GM12892 (cell line): ENCODE results near the gene RIPOR1.

Experiments
- DNase-seq: peaks from one replicate; pipeline ENCODE4 v3.0.0; 2011; ENCODE audit not compliant: insufficient read length
- FAIRE-seq: peaks from 2 replicates; lab custom pipeline; 2011; peaks lifted over from hg19 to GRCh38; lab: Jason Lieb, UNC
- POLR2A ChIP-seq: IDR thresholded peaks from 2 replicates; pipeline ENCODE4 v1.6.1; 2011; ENCODE audit warnings: low read depth, low read length, control low read depth
- POLR2AphosphoS5 ChIP-seq: IDR thresholded peaks from 2 replicates; pipeline ENCODE4 v1.6.1; 2011; ENCODE audit warnings: low read depth, low read length, control low read depth
- TAF1 ChIP-seq: IDR thresholded peaks from 2 replicates; pipeline ENCODE4 v1.6.1; 2011; ENCODE audit warnings: low read depth, mild to moderate bottlenecking, control low read depth, low read length, borderline replicate concordance

The RIPOR1 gene

GRCh38 chr16:67551972-67552371 lies 23.3 kb downstream of the RIPOR1 start:
- TF ChIP-seq POLR2A (no peak), TAF1 (no peak)
- FAIRE-seq (no peak), DNase-seq (no peak)

GRCh38 chr16:67552476-67552875 lies 23.8 kb downstream of the RIPOR1 start:
- DNase-seq, result no peak
- peak; percentile 66 for FAIRE-seq
- no peak for TF ChIP-seq POLR2AphosphoS5
- TF ChIP-seq TAF1, result no peak
- TF ChIP-seq POLR2A, result no peak

DNA sequence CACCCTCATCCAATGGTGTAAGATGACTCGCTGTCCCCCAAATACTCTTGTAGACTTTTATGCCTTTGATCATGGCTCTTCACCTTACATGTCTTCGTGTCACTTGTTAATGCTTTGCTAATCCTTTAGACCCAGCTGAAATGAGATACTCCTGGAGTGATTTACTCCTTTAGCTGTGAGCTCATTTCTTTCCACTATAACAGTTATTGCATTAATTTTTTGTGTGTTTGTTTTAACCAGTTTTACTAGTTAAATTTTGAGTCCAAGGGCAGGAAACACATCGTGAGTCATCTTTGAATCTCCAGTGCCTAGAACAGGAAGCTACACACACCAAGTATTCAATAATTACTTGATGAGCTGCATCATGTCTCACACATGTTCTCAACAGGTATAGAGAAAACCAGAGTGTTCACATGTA lies 27.2 kb downstream of the RIPOR1 start:
- DNase-seq (no peak), FAIRE-seq (no peak)
- no peak for TF ChIP-seq TAF1
- TF ChIP-seq POLR2AphosphoS5, result no peak
- TF ChIP-seq POLR2A, result no peak

DNA sequence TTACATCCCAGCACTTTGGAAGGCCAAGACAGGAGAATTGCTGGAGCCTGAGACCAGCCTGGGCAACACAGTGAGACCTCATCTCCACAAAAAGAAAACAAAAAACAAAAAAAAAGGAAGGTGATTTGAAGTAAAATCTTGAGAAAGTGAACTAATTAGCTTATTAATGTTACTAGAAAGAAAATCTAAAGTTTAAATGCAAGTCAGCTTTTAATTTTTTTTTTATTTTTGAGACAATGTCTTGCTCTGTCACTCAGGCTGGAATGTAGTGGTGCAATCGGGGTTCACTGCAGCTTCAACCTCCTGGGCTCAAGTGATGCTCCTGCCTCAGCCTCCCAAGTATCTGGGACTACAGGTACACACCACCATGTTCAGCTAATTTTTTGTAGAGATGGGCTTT lies 30.2 kb downstream of the RIPOR1 start:
- no peak for FAIRE-seq
- no peak for DNase-seq
- TF ChIP-seq TAF1 (no peak), POLR2AphosphoS5 (no peak), POLR2A (no peak)

DNA sequence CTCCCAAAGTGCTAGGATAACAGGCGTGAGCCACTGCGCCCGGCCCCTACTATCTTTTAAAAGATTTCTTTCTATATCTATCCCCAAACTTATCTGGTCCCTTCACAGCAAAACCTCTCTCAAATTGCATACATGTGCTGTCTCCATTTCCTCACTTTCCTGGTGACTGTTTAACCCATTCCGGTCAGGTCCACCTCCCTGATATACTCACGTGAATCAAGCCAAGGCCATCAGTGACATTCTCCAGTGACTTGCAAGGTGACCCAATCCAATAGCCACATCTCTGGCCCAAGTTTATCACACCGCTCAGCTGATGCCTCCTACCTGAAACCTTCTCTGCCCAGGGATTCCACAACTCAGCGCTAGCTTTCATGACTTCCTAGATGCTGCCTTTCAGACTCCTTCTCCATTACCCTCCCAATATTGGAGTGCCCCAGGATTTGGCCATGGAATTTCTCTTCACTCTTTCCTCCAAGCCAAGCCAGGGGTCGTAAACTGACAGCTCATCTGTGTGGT lies 32.3 kb downstream of the RIPOR1 start:
- TF ChIP-seq POLR2A (no peak), POLR2AphosphoS5 (no peak), TAF1 (no peak)
- DNase-seq (no peak), FAIRE-seq (no peak)

DNA sequence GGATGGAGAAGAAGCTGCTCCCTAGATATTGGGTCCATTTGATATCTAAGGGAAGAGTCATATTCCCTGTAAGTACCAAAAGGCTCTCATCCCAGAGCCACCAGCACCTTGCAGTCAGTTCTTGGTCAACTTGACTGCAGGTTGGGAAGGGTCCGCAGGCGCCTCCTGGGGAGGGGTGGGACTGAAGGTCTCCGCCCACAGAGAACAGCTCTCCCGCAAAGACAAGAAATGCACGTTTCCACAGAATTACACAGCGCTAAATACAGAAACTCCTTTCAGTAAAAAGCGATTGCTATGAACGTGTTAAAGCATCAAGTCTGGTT lies 32.8 kb downstream of the RIPOR1 start:
- FAIRE-seq (no peak), DNase-seq (no peak)
- TF ChIP-seq TAF1, result no peak
- no peak for TF ChIP-seq POLR2A
- no peak for TF ChIP-seq POLR2AphosphoS5

DNA sequence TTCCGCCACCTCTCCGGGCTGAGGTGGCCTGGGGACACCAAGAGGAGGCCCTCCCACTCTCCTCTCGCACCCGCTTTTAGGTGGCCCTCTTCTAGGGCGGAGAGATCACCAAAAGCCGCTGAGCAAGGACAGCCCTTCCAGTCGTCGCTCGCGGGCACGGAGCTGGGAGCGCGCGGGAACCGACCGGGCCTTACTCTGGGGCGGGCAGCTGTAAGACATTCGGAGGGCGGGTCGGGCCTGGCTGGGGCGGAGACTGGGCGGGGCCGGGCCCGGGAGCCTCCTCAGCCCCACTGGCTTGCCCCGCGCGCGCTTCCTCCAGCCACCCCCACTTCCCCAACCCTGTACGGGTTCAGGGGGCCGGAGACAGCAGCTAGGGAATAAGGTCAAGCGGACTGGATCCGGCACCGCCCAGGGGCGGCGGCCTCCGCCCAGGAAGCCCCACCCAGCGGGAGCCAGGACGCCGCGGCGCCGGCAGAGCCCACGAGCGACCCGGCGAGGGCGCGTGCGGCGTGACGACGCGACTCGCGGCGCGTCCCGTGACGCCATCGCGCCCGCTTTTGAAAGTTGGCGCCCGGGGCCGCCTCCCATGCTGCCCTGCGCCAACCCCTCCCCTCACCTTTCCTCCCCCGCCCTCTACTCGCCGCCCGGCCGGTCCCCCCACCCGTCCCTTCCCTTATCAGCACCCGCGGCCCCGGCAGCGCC lies 33.3 kb downstream of the RIPOR1 start:
- TF ChIP-seq POLR2AphosphoS5 (peak; percentile 77), TAF1 (peak; percentile 59; the same call in 1 of the 2 replicates), POLR2A (peak; percentile 90)
- peak; percentile 98 for FAIRE-seq
- peak; percentile 83 for DNase-seq

DNA sequence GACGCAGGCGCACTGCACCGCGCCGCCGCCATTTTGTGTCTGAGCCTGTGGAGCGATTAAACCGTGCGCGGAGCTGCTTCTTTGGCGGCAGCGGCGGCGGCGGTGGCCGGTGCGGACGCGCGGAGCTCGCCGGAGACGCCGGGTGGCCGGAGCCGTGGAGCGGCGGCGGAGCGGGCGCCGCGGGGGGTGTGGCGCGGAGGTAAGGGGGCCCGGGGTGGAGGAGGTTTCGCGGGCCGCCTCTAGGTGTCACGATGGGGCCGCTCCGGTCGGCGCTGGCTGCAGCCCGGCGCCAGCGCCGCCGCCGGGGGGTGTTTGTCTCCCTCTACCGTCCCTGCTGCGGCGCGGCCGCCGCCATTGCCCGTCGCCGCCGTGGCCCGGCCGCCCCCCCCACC lies 33.9 kb downstream of the RIPOR1 start, which contains the start of gene CTCF:
Gene CTCF (plus strand): TSS at position 1 of the 392 bp plus-strand sequence. CDS start 48,307 bp downstream, outside the sequence.
- FAIRE-seq (peak; percentile 36), DNase-seq (no peak)
- TF ChIP-seq POLR2AphosphoS5 (no peak), TAF1 (0 out of 2 replicates have a peak, but pooled peaks have one; percentile 27), POLR2A (no peak)

DNA sequence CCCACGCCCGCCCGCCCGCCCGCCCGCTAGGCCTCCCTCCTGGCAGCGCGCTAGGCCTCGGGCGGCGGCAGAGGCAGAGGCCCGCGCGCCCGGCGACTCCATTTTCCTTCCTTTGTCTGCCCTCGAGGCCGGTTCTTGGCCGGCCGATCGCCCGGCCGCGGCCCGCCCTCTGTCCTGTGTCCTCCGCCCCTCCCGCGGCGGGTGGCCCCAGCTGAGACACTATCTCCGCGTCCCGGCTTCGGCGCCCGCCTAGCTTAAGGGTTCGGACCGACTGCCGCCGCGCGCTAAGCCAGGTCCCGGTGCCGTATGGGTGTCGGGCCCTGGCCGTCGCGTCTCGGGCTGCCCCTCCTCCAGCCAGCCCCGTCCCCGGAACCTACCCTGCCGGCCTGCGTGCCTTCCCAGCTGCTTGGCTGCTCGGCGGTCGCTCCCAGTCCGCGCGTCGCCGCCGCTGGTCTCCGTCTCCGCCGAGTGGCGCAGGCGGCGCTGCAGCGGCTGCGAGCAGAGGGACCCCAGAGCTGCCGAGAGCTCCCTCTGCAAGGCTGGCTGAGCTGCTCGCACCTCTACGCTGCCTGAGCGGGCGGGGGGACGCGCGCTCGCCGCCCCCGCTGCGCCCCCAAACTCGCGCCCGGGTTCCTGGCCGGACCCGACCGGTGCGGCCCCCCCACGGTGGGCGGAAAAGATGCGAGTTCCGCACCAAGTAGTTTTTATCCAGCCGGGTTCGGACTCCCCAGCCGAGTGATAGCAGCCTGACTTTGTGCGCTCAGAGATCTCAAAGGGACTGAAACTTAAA lies 34.5 kb downstream of the RIPOR1 start:
- DNase-seq (no peak), FAIRE-seq (peak; percentile 14)
- peak; percentile 75; the same call in 1 of the 2 replicates for TF ChIP-seq POLR2A
- TF ChIP-seq POLR2AphosphoS5, result 0 out of 2 replicates have a peak, but pooled peaks have one; percentile 36
- TF ChIP-seq TAF1, result no peak; the same call in none of the 2 replicates

- TF ChIP-seq POLR2AphosphoS5, result no peak
- TF ChIP-seq POLR2A, result no peak
- no peak for TF ChIP-seq TAF1
- FAIRE-seq (peak; percentile 83), DNase-seq (no peak)
Measured at GRCh38 chr16:67563708-67564468, 35.3 kb downstream of the RIPOR1 start.

DNA sequence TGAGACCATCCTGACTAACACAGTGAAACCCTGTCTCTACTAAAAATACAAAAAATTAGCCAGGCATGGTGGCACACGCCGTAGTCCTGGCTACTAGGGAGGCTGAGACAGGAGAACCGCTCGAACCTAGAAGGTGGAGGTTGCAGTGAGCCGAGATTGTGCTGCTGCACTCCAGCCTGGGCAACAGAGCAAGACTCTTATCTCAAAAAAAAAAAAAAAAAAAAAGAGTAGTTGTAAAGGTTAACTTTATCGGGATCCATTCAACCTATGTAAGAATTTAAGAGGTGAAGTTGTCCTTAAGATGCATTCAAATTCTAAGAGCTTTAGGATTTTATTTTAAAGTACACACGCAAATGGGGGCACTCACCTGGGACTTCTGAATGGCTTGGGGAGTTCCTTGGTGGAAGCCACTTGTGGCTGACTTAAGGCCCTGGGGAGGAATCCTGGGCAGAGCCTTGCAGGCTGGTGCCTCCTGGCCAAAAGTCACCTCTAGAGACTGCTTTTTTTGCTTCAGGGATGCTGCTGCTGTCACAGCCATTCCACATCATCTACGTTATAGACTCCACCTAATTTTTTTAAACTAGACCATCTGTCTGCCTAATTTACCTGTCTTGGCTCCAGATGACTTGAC lies 37.0 kb downstream of the RIPOR1 start:
- no peak for FAIRE-seq
- TF ChIP-seq TAF1 (no peak), POLR2AphosphoS5 (no peak), POLR2A (no peak)
- DNase-seq, result no peak
